GM19463 (cell line): ENCODE results near the gene ATP1A1.
A peak's percentile ranks its signal among the peaks of the same experiment; 100 is the strongest.

ENCODE experiments used
- ATAC-seq: cut with Tn5 transposase; IDR thresholded peaks from one replicate; pipeline ENCODE4 v1.9.1; 2021; ENCODE audit warnings: mild to moderate bottlenecking, moderate library complexity; ENCODE audit not compliant: unreplicated experiment

The ATP1A1 gene

DNA sequence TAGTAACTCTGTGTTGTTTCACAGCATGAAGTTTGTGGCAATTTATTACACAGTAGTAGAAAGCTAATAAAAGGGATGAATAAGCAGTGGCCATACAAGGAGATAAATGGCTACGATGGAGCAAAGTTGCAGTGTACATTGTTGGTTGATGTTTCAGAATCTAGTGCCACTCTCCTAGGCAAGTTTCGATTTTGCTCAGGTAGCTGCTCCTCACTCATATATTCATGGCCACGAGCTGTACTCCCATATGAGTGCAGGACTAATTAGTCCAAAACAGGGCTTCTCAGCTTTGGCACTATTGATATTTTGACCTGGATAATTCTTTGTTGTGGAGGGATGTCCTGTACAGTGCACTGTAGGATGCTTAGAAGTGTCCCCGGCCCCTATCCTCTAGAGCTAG lies 30.0 kb upstream of the ATP1A1 start:
- no peak for ATAC-seq

DNA sequence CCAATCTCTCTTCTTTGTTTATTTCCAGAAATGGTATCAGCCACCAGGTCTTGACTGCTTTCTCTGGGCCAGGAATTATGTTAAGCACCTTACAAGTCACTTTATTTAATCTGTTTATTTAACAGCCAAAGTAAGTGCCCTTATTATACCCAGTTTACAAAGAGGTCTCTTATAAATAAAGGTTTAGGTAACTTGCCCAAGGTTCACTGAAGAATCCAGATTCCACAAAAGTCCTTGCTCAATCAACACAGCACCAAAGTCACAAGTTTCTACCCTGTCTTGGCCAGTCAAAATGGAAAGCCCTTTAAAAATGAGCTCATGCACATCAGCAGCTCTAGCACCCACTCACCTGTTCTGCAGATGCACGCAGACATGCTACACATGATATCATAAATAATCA lies 28.0 kb upstream of the ATP1A1 start:
- ATAC-seq: no peak

DNA sequence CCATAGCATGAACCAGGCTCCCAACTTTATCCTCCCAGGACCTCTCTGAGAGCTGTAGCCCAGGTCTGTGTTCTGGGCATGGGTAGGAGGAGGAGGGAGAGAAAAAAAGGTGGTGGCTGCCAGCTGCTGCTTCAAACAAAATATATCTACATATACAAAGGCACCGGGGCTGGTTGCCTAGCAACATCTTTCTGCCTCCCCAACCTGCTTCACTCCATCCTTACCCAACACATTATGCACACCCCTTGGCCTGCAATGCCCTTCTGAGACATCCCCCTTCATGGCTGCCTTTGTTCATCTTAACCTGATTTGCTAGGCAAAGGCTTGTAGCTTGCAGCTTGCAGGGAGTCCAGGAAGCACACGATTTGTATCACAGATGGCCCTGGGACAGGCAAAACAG lies 27.2 kb upstream of the ATP1A1 start:
- no peak for ATAC-seq

DNA sequence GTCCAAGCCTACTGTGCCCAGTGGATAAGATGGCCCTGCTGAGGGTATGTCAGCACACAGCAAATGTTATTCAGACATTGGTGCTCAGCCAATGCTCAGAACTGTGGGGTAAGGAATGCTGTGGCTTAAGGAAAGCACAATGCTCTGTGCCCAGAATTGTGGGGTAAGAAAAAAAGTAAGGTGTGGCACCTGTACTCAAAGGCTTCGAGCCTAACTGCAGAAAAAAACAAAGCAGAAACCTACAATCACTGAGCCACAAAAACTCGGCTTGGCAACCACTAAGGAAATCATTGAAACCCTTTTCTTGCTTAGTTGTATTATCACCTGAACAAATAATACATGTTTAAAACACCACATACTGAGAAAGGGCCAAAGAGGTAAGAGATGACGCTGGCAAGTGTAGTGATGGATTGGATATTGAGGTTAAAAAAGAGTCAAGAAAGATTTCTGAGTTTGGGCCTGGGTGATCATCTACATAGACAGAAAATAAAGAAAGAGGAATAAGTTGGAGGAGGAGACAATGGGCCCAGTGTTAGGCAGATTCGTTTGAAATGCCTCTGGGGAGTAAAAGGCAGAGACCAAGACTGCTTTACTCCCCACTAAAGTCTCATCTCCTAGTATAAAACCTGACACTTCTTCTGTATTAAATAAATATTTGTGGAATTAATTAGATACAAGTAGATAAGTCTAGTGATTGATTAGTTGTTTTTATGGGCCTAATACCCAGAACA lies 25.9 kb upstream of the ATP1A1 start:
- no peak for ATAC-seq

DNA sequence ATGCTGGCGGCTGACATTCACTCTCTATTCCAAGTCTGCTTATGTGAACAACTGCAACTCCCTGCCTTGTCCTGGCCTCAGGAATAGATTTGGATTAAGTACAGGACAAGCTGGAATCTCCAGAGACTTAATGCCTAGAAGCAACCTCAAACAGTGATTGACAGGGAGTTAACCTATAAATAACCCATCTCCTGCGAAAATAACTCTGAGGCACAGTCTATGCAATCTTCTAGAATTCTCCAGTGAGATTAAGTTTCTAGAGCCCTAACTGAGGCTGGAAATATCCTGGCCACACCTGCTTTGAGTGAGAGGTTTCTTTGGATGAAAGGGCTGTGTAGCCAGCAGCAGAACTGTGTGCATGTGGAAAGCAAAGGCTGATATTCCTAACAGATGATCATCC lies 25.3 kb upstream of the ATP1A1 start:
- no peak for ATAC-seq

DNA sequence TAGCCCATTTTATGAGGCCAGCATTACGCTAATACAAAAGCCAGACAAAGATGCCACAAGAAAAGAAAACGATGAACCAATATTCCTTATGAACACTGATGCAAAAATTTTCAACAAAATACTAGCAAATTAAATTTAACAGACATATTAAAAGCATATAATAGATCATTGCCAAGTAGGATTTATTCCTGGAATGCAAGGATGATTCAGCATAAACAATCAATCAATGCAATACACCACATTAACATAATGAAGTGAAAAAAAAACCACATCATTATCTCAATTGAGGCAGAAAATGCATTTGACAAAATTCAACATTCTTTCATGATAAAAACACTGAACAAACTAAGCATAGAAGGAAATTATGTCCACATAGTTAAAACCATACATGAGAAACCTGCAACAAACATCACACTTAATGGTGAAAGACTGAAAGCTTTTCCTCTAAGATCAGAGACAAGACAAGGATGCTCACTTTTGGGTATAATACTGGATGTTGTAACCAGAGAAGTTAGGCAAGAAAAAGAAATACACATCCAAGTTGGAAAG lies 22.9 kb upstream of the ATP1A1 start:
- no peak for ATAC-seq

DNA sequence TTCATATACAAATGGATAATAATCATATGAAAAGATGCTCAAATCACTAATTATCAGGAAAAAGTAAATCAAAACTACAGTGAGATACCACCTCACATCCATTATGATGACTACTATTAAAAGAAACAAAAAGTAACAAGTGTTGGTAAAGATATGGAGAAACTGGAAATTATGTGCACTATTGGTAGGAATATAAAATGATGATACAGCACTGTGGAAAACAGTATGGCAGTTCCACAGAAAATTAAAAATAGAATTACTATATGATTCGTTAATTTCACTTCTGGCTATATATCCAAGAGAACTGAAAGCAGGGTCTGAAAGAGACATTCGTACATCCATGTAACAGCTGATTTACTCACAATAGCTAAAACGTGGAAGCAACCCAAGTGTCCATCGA lies 21.1 kb upstream of the ATP1A1 start:
- ATAC-seq: no peak

DNA sequence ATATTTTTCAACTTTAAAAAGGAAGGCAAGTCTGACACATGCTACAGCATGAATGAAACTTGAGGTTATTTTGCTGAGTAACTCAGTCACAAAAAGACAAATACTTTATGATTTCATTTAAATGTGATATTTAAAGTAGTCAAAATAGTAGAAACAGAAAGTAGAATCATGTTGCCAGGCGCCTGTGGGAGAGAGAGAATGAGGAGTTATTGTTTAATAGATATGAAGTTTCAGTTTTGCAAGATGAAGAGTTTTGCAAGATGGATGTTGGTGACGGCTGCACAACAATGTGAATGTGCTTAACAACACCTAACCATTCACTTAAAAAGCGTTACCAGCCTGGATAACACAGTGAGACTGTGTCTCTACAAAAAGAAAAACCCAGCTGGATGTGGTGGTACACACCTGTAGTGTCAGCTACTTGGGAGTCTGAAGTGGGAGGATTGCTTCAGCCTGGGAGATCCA lies 20.7 kb upstream of the ATP1A1 start:
- ATAC-seq: peak; percentile 83

DNA sequence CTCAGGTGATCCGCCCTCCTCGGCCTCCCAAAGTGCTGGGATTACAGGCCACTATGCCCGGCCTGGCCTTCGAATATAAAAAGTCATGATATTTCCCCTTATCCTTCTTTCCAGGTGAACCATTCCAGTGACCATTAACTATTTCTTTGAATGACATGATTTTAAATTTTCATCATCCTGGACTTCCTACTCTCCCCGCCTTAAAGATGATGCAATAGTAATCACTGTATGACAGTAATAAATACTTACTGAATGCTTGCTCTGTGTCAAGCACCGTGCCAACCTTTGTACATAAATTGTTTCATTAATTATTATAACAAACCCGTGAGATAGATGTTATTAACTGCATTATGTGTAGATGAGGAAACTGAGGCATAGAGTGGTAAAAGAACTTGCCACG lies 19.9 kb upstream of the ATP1A1 start:
- no peak for ATAC-seq

DNA sequence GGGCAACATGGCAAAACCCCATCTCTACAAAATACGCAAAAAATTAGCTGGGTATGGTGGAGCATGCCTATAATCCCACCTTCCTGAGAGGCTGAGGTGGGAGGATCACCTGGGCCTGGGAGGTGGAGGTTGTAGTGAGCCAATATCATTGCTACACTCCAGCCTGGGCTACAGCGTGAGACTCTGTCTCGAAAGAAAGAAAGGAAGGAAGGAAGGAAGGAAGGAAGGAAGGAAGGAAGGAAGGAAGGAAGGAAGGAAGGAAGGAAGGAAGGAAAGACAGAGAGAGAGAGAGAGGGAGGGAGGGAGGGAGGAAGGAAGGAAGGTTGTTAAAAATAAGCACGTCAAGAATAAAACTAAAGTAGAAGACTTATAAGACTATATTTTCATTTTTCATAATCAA lies 17.0 kb upstream of the ATP1A1 start:
- ATAC-seq: no peak

DNA sequence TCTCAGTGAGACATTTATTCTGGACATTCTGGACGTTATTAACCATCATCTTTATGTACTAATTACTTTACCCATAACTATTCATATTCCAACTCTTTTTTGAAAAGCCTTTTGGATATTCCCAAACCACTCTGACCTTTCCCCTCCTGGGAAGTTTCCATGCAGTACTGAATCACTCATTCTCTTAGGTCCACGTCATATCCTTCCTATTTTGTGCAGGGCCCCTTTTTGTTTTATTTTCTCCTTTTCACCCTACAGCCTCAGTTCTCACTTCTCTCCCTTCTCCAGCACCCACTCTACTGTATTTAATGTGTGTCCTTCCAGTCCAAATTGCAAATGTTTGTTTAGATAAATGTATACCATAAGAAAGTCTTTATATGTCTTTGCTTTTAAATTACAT lies 16.4 kb upstream of the ATP1A1 start:
- no peak for ATAC-seq

DNA sequence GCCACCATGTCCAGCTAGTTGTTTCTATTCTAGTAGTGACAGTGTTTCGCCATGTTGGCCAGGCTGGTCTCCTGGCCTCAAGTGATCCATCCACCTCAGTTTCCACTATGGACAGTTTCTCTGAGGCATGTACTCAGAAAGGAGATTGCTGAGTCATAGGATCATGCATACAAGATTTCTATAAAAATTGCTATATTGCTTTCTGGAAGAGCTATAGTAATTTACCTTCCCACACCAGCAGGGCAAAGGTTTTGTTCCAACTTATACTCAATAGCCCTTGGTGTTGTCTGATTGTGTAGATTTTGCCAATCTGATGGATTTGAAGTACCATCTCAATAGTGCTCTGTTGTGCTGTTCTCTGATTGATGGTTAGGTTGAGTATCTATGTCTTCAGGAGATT lies 15.6 kb upstream of the ATP1A1 start:
- no peak for ATAC-seq

DNA sequence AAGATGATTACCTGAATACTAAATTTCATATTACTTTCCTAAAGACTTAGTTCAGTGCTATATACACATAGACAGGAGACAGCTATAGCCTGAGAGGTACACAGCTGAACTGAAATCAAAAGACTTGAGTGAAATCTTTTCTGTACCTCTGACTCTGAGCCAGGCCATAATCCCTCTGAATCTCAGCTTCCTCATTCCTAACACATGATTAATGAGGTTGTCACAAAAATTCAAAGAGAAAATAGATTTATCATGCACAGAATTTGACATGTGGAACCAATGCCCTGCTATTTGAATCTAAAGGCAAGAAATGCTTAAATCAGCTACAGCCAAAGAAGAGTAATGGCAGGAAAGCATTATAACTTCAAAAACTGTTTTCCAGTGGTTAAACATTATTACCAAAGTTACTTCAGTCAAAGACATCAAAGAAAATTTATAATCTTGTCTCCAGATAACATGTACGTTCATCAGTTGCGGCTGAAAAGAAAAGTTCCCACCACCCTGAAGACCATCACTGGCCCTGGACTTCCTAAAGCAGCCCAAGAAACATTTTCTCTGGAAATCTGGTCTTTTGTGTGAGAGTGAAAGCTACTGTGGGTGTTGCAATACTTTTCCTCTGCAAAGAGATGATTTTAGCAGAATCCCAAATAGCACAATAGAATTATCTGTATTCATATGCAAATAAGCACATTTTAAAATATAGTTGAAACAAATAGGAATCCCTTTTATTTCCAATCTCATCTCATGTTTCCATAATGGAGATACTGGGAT lies 13.8 kb upstream of the ATP1A1 start:
- no peak for ATAC-seq

DNA sequence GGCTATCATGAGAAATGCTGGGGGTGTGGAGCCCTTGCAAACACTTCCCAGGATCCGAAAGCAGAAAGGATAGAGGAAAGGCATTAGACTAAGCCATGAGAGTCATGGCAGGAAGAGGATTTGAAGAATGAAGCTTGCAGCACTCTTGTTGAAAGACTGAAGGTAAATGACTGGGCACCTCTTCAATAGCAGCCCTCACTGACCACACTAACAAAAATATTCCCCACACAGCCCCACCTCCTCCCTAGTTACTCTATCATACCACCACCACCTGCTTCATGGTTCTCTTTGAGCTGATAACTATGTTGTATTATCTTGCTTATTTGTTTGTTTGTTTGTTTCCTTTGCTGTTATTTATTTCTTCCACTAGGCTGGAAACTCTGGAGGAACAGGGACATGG lies 13.2 kb upstream of the ATP1A1 start:
- no peak for ATAC-seq

DNA sequence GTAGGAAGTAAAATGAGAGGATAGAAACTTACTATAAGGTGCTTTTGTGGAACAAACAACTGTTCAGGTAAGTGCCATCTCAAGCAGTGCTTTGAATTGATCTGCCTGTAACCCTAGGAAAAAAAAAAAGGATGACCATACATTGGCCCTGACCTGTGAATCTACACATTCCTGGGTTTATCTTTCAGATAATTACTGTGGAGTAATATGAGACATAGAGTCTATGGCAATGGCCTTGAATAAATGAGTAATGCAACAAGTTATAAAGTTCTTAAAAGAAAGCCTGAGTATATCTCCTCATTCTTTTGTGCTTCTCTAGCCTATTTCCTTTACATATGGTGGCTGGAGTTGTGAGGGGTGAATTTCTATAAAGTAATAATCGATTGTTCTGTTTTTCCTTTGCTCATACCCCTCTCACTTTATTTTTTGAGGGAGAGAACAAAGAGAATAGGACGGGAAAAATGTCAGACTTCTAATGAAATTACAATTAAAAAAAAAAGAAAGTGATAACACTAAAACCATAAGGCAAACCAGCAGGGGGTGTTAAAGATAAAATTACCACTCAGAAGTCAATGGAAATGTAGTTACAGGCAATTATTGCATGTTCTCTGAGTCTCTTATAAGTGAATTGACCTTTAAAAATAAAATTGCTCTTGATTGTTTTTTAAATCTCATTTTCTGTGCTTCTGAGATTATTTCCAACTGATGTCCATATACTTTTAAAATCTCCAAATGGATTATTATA lies 12.4 kb upstream of the ATP1A1 start:
- ATAC-seq: no peak

DNA sequence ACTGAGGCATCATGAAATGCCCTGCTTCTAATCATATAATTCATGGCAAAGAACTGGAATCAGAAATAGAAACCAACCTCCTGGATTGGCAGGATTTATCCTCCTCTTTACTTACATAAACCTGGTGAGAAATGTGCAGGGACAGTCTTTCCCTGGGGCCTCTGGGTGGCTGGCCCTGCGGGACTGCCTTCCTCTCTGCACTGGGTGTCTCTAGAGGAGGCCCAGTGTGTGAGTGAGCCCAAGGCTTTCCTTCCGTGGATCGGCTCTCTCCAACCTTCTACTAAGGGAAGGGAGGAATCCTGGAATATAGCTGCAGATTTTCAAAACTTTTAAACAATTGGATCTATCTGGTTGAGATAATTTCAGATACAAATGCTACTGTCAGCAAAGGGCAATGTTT lies 11.4 kb upstream of the ATP1A1 start:
- ATAC-seq: no peak

DNA sequence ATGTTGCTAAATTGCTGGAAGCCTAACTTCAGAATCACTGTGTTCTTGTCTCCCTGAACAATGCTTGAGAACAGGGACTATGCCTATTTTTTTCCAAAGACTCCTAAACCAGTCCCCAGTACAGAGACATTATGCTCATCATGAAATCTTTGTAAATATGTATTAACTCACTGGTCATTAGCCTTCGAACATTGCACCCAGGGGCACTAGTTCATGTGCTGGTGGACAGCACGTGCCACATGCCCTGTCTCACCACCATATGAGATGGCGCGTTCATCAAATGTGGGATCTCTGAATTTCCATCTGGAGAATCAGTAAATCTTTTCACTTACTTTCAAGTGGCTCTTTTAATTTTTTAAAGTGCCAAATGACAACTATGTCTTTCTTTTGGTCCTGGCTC lies 11.0 kb upstream of the ATP1A1 start:
- ATAC-seq: no peak

DNA sequence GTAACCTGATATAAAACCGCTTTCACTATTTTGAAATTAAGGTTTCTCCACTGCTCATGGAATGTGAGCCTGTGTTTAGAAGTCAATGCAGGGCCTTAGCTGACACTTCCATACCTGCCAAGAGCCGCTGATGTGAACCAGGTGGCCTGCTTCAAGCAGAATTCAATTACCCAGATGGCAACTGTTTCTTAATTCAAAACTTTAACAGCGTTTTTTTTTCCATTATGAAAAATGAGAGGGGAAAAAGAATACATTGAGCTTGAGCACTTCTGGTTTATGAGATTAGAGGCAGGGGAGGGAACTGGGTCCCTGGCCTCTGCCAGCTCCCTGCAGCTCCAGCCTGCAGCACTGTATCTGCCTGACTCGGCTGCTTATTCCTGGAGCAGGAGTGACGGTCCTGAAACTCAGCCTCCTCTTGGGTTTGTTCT lies 7.7 kb upstream of the ATP1A1 start:
- ATAC-seq: no peak

DNA sequence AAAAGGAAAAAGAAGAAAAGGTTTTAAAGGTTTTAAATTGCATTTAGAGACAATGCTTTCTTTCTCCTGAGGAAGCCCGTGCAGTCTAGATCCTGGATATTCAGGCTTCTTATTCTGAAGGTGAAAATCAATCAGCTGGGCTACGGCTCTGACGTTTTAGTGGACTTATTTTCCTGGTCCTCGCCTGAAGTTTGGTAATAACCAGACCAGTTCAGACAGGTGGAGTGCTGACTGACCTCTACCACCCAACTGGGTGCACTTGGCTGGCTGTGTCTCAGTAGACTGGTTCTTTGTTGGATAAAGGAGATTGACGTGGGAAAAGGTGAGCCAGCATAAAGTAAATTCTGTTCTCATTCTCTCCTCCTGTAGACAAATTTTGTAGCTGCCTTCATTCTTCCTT lies 7.2 kb upstream of the ATP1A1 start:
- ATAC-seq: no peak

DNA sequence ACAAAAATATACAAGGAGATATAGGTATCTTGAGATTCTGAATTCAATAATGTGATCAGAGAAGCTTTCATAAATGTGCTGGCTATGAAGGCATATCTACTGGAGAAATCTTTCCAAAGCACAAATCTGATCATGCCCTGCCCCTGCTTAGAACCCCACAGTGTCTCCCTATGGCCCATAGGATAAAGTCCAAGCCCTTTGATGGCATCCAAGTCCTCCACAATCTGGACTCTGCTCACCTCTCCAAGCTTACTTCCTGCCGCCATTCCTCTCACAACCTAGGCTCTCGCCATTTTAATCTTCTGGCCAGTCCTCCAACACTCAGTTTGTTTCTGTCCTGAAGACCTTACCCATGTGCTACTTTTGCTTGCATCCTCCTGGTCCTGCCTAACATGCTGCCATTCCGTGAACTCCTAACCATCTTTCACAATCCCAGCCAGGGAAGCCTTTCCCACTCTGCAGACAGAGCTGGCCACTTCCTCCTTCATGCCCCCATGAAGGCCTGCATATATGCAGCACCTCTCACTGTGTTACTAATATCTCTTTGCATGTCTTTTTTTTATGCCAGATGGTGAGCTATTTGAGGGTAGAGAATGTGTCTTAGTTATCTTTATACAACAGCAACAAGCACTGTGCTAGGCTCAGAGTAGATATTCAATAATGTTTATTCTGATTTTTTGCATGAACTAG lies 5.6 kb upstream of the ATP1A1 start:
- ATAC-seq: no peak

DNA sequence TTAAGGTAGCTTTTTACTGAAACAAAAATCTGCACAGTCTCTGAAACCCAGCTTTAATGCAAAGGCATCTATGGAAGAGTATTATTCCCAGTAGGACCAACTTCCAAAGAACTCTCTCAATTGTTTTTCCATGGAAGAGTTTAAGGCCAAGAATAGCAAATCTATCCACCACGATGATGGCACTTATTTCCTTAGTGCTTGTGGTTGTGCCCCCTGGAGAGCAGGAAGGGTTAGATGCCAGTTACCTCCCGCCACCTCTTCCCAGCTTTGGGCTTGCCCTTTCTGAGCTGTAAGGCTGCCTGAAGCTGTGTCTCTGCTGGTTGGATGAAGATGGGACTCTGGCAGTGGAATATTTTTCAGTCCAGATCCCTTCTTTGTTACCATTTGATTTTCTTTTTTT lies 4.8 kb upstream of the ATP1A1 start:
- ATAC-seq: no peak
